Gastroesophageal sphincter (tissue), 3 donors: ENCODE measurements around the gene RGS14.

Experiments
- EP300 ChIP-seq: sonication (generic); formaldehyde crosslinking; IDR thresholded peaks from one replicate; pipeline ENCODE4 v1.6.1; 2017; ENCODE audit warnings: antibody characterized with exemption, mild to moderate bottlenecking
- POLR2A ChIP-seq, 2 donors: fragments of 450-650 bp; IDR thresholded peaks; one replicate each; pipeline ENCODE4 v1.6.1; 2017; ENCODE audit warnings: antibody characterized with exemption in 2 of 2, mild to moderate bottlenecking in 2 of 2, moderate library complexity in 1 of 2
- POLR2AphosphoS5 ChIP-seq: sonication (generic); formaldehyde crosslinking; IDR thresholded peaks from one replicate; pipeline ENCODE4 v1.6.1; 2017; ENCODE audit warnings: antibody characterized with exemption
- TF ChIP-seq, protein P1 (sequence below), 4 experiments: fragments of 200-600 bp in 2 of 4; fragments of 450-650 bp in 2 of 4; sonication (generic) in 1 of 4; IDR thresholded peaks; one replicate each; pipeline ENCODE4 v1.5.1; 2017 to 2019; ENCODE audit warnings: antibody characterized with exemption in 4 of 4, mild to moderate bottlenecking in 2 of 4, moderate library complexity in 2 of 4

DNA sequence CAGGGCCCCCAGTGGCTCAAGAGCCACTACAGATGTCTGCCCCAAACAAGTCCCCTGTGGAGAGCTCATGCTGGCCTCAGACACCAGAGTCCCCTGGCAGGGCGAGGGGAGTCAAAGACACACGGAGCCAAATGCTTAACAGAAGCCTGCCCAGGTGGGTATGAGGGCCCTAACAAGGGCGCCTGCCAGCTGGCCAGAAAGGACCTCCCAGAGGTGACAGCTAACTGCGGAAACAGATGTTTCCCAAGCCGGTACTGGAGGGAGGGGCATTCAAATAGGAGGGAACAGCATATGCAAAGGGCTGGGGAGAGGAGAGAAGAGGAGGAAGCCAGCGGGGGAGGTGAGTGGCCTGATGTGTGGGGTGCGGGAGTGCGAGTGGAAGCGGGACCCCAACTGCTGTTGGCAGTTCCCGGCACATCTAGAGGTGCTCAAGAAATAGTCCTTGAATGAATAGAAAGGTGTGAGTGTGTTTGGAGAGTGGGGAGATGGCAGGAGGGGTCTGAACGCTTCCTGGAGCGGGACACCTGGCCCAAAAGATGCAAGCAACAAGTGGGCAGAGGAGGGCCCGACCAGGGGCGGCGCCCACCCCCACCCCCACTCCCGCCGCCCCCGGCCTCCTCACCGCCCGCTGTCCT lies 46.9 kb upstream of the RGS14 start:
- TF ChIP-seq, protein P1, sequence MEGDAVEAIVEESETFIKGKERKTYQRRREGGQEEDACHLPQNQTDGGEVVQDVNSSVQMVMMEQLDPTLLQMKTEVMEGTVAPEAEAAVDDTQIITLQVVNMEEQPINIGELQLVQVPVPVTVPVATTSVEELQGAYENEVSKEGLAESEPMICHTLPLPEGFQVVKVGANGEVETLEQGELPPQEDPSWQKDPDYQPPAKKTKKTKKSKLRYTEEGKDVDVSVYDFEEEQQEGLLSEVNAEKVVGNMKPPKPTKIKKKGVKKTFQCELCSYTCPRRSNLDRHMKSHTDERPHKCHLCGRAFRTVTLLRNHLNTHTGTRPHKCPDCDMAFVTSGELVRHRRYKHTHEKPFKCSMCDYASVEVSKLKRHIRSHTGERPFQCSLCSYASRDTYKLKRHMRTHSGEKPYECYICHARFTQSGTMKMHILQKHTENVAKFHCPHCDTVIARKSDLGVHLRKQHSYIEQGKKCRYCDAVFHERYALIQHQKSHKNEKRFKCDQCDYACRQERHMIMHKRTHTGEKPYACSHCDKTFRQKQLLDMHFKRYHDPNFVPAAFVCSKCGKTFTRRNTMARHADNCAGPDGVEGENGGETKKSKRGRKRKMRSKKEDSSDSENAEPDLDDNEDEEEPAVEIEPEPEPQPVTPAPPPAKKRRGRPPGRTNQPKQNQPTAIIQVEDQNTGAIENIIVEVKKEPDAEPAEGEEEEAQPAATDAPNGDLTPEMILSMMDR (IDR thresholded peaks at IDR 0.05), result no peak
- no peak for TF ChIP-seq POLR2A (IDR thresholded peaks at IDR 0.05)
- no peak for TF ChIP-seq EP300
- TF ChIP-seq POLR2AphosphoS5, result no peak
